Measurements from ENCODE around the gene TTLL11.

GRCh38 chr9:121983736-121984135 is 109.4 kb downstream of the TTLL11 start:
- TF ChIP-seq CTCF (IDR thresholded peaks at IDR 0.05) (no peak), POLR2A (IDR thresholded peaks at IDR 0.05) (no peak), EP300 (IDR thresholded peaks at IDR 0.05) (no peak), POLR2AphosphoS5 (IDR thresholded peaks at IDR 0.05) (no peak)

Measured in gastroesophageal sphincter (tissue), 3 donors.